RPMI7951 (cell line): Measurements from ENCODE around the gene ZFAND3. TPM values are rescaled to one million over a fixed set of nuclear protein-coding genes. Genes with fewer than 3 reads are reported as not detected.

Experiments
- DNase-seq: peaks from one replicate; pipeline ENCODE4 v3.0.0-alpha.2; 2012; ENCODE audit warnings: low read depth
- total RNA-seq: library from RNA; depleted of rRNA; stranded (reverse); fragments of >200 nt; shearing (Covaris generic); gene quantifications from 2 replicates; pipeline ENCODE4 v1.2.3, GENCODE V29; 2014

ZFAND3 gene
- total RNA-seq, 1 experiment from 2014 or later = 9.5 TPM

GRCh38 chr6:38169221-38169976, 349.9 kb downstream of the ZFAND3 start:
- no peak for DNase-seq

GRCh38 chr6:38169977-38170526, 350.5 kb downstream of the ZFAND3 start:
- no peak for DNase-seq

- DNase-seq = no peak
These were observed 351.3 kb downstream of the ZFAND3 start for GRCh38 chr6:38170666-38171355.

- no peak for DNase-seq
These were observed 352.6 kb downstream of the ZFAND3 start for GRCh38 chr6:38171997-38172738.

DNA sequence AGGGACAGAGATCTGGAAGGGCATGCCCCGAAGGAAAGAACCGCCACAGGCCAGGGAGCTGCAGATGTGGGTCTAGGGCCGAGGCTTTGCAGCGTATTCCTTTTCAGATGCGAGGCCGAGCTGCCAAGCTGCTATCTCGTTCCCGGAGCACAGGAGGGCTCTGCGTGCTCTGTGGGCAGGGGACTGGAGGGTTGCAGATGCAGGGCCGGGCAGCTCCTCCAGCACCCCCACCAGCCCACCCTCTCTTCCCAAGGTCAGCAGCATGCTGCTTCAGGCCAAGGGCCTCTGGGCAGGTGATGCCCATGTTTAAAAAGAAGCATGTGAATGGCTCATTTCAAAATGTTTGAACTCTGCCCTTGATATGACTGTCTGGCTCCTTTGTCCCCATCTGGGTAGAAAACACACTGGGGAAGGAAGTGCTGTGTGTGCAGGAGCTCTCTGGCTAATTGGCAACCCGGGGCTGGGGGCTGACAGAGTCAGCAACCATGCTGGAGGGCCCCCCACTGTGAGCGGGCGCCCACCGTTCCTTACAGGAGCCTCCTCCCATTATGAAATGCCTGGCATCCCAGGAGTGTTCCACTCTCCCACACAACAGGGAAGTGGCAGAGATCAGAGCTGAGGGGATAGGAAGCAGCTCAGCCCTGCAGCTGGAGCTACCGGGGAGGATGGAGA, 353.3 kb downstream of the ZFAND3 start:
- no peak for DNase-seq

DNA sequence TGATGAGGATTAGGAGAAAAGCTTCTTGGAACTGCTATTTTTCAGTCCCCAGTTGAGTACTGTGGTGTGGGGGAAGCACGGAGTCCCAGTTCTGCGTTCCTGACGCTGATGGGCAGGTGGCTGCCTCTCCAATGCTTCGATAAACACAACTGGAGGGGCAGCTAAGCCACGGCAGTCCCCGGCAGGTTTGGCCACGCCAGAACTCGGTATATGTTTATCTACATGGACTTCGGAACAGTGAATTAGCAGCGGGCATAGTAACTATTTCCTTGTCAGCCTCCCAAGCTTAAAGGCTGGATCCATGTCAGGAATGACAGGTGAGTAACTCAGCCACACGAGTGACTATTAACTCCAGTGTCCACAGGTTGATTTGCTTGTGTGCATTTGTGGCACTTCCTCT, 354.4 kb downstream of the ZFAND3 start:
- no peak for DNase-seq

GRCh38 chr6:38174315-38174714, 354.8 kb downstream of the ZFAND3 start:
- no peak for DNase-seq

- no peak for DNase-seq
These were observed 355.4 kb downstream of the ZFAND3 start for GRCh38 chr6:38174806-38175495.

DNA sequence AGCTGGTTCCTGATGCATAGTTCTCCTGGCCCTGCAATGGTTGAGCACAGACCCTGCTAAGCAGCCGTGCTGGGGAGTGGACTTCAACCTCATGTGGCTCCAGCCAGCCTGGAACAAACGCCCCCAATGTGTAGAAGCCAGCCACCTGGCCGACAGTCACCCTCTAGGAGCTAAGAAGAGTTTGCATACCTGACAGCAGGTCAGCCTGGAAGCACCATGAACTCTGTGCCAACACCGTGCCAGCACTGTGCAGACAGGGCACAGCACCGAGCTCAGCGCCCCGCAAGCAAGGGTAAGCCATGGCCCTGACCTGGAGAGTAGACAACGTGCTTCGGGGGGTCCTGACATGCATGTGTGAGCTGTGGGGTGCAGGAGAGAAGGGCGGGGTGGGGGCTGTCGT, 356.3 kb downstream of the ZFAND3 start:
- no peak for DNase-seq

DNA sequence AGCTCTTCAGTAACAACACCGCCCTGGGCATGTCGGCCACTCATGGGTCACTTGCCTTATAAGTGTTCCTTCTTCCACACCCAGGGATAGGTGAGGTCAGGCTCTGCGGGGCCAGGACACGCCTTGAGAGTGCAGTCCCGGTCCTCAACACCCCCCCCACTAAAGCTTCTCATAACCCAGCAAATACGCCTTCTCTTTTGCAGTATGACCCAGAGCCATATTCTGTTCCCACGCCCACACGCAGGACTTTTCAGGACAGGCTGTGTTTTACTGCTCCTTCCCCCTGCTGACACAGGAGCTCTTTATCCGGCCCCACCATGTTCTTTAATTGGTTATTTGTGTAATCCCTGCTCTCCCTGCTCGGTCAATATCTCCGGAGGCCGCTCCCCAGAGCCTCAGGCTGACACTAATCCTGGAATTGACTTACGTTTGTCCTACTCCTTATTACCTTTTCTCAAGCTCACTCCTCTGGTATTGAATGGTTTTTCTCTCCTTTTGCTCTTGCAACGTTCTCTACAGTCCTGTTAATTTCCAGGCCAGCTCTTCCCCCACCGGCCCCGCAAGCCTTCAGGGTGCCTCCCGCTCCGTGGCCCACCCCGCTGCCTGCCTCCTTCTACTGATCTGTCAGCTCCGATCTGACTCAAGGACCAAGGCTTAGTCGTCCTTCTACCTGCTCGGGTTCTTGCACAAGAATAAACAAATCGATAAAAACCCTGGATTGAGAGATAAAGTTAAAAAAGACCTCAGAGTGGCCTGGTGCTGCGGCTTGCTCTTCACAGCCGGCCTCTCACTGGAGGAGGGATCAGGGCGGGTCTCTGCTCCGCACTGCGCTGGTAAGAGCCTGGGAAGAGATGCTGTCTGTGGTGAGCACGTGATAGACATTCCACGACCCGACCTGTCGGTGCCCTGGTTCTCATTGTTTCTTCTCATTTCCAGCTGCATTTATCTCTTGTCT, 357.5 kb downstream of the ZFAND3 start:
- no peak for DNase-seq

GRCh38 chr6:38177882-38178583, 358.5 kb downstream of the ZFAND3 start:
- DNase-seq = no peak

DNA sequence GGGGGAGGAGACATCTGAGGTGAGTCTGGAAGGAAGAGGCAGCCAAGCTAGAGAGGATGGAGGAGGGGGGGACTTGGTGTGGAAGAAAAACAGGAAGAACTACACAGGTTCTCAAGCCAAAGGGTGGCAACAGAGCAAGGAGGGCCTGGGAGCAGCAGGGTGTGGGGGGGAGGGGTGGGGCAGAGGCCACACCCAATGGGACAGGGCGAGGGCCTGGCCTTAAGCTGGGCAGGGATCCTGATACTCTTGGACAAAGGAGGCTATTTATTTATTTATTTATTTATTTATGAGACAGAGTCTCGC, 359.0 kb downstream of the ZFAND3 start:
- DNase-seq = no peak

DNA sequence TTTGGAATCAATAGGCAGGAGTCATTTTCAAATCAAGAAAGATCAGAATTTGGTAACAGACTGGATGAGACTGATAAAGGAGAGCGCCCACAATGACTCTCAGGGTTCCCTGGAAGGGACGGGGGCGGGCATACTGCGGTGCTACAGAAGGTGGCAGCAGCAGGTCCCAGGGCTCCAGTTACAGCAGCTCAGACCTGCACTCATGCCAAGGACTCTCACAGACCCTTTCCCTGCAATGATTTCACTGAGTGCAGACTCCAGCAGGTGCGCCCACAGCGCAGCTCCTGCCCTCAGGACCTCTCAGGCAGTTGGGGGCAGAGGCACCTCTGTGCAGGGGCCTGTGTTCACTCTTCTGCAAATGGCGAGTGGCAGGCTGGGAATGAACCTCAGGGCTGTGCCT, 359.8 kb downstream of the ZFAND3 start:
- DNase-seq = no peak

DNA sequence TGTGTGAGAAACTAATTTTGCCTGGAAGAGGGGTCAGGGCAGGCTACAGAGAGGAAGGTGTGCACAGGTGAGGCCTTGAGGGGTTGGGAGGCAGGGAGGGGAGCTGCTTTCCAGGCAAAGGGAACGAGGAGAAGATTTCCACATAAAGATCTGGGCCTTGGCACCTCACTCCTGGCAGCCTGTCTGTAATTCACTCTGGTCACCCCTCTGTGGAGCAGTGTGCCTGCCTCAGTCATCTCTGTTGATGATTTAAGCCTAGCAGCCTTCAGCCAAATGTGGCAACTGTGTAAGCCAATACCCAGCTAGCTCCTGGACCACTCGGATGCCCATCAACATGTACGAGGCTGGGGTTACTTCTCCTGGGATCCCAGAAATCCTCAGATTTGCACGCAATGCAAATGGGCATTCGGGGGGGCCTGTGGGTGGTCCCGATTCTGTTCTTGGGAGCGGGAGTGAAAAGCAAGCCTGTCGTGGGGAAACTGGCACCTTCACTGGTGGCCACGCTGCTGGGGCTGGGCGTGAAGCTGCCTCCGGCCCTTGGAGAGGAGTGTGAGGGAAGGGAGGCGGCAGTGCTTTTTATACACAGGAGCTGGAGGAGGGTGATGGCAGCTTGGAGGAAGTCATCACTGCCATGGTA, 360.4 kb downstream of the ZFAND3 start:
- DNase-seq = no peak

- no peak for DNase-seq
These were observed 361.1 kb downstream of the ZFAND3 start for GRCh38 chr6:38180586-38180985.

GRCh38 chr6:38182426-38182825, 362.9 kb downstream of the ZFAND3 start:
- no peak for DNase-seq

DNA sequence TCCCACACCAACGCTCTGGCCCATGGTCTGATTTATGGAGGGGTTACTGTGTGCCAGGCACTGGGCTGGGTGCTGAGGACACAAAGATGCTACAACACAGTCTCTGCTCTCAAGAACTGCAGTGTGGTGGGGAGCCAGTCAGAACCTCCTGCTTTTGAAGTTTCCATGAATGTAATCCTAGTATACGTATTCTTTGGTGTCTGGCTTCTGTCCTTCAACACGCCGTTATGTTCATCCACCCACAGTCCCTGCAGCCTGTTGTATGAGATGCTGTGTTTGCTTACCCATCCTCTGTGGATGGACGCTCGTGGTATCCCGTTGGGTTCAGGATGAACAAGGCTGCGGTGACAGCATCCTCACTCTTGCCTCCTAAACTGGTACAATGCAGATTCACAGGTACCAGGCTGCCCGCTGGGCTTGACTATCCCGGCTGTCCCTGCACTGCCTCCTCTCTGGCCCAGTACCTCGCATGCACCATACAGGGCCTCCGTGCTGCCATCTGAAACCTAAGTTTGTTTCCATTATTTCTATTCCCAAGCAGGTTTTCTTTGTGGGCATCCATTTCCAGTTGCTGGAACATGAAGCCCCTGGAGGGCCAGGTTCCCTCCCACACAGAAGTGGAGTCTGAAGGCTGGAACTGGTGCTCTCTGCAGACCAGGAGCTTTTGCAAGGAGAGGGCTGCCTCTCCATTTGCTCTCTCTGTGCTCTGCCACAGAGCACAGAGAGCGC, 364.5 kb downstream of the ZFAND3 start:
- DNase-seq = no peak

- no peak for DNase-seq
These were observed 365.1 kb downstream of the ZFAND3 start for GRCh38 chr6:38184585-38185080.
